SK-N-SH treated with all-trans-retinoic acid at 6 μM for 48 hours (cell line): Measurements from ENCODE around the gene EPHX1.

Experiments used
- ATAC-seq: fragments of 200-7000 bp; cut with Tn5 transposase; 3 replicates; pipeline ENCODE4 v1.9.1; 2020; ENCODE audit warnings: mild to moderate bottlenecking, moderate library complexity
- ARNTL ChIP-seq: fragments of 450-650 bp; formaldehyde crosslinking; IDR thresholded peaks from 2 replicates; pipeline ENCODE4 v1.5.0; 2020; ENCODE audit warnings: low read depth, mild to moderate bottlenecking, moderate library complexity, borderline replicate concordance
- BACH2 ChIP-seq: fragments of 250-450 bp; sonication (Bioruptor Pico); IDR thresholded peaks from 2 replicates; pipeline ENCODE4 v1.9.0; 2021; ENCODE audit warnings: mild to moderate bottlenecking, borderline replicate concordance
- CSDC2 ChIP-seq: fragments of 250-450 bp; sonication (Bioruptor Pico); IDR thresholded peaks from 2 replicates; pipeline ENCODE4 v1.5.0; 2020; ENCODE audit warnings: mild to moderate bottlenecking, moderate library complexity
- ESRRG ChIP-seq: fragments of 250-450 bp; sonication (Bioruptor Pico); IDR thresholded peaks from 2 replicates; pipeline ENCODE4 v1.6.1; 2021; ENCODE audit warnings: mild to moderate bottlenecking
- GLIS3 ChIP-seq: fragments of 250-450 bp; sonication (Bioruptor Pico); IDR thresholded peaks from 2 replicates; pipeline ENCODE4 v1.5.0; 2020; ENCODE audit warnings: mild to moderate bottlenecking, moderate library complexity
- ISL1 ChIP-seq: fragments of 250-450 bp; sonication (Bioruptor Pico); IDR thresholded peaks from 2 replicates; pipeline ENCODE4 v2.1.2; 2022; ENCODE audit warnings: mild to moderate bottlenecking, moderate library complexity
- PPARA ChIP-seq: fragments of 250-450 bp; sonication (Bioruptor Pico); IDR thresholded peaks from 2 replicates; pipeline ENCODE4 v1.5.0; 2020; ENCODE audit warnings: mild to moderate bottlenecking, borderline replicate concordance
- RARB ChIP-seq: fragments of 250-450 bp; sonication (Bioruptor Pico); IDR thresholded peaks from 2 replicates; pipeline ENCODE4 v1.8.0; 2021; ENCODE audit warnings: mild to moderate bottlenecking, moderate library complexity
- SNAI2 ChIP-seq: fragments of 250-450 bp; sonication (Bioruptor Pico); IDR thresholded peaks from 2 replicates; pipeline ENCODE4 v1.5.0; 2020; ENCODE audit warnings: mild to moderate bottlenecking, moderate library complexity
- TCF4 ChIP-seq: fragments of 250-450 bp; sonication (Bioruptor Pico); IDR thresholded peaks from 2 replicates; pipeline ENCODE4 v1.8.0; 2021; ENCODE audit warnings: mild to moderate bottlenecking, moderate library complexity, borderline replicate concordance
- ZC3H10 ChIP-seq: fragments of 250-450 bp; sonication (Bioruptor Pico); IDR thresholded peaks from 2 replicates; pipeline ENCODE4 v1.5.1; 2021; ENCODE audit warnings: mild to moderate bottlenecking, moderate library complexity
- ZFP3 ChIP-seq: fragments of 250-450 bp; sonication (Bioruptor Pico); IDR thresholded peaks from 2 replicates; pipeline ENCODE4 v1.5.0; 2020; ENCODE audit warnings: mild to moderate bottlenecking, moderate library complexity
- ZFP30 ChIP-seq: fragments of 450-650 bp; formaldehyde crosslinking; IDR thresholded peaks from 2 replicates; pipeline ENCODE4 v1.5.0; 2022; ENCODE audit warnings: mild to moderate bottlenecking, moderate library complexity
- ZNF70 ChIP-seq: fragments of 450-650 bp; formaldehyde crosslinking; IDR thresholded peaks from 2 replicates; pipeline ENCODE4 v1.5.0; 2020; ENCODE audit warnings: mild to moderate bottlenecking, moderate library complexity
- TF ChIP-seq, protein P1 (sequence below): fragments of 250-450 bp; sonication (Bioruptor Pico); IDR thresholded peaks from 2 replicates; pipeline ENCODE4 v1.5.0; 2020; ENCODE audit warnings: mild to moderate bottlenecking, moderate library complexity
- TF ChIP-seq, protein P2 (sequence below): fragments of 250-450 bp; sonication (Bioruptor Pico); IDR thresholded peaks from 2 replicates; pipeline ENCODE4 v1.8.0; 2021; ENCODE audit warnings: low read depth, mild to moderate bottlenecking, moderate library complexity, borderline replicate concordance
- TF ChIP-seq, protein P3 (sequence below): fragments of 250-450 bp; sonication (Bioruptor Pico); IDR thresholded peaks from 2 replicates; pipeline ENCODE4 v1.5.1; 2020; ENCODE audit warnings: low read depth, mild to moderate bottlenecking, moderate library complexity
- TF ChIP-seq, protein P4 (sequence below): fragments of 250-450 bp; sonication (Bioruptor Pico); IDR thresholded peaks from 2 replicates; pipeline ENCODE4 v1.8.0; 2020; ENCODE audit warnings: mild to moderate bottlenecking, moderate library complexity, borderline replicate concordance
- TF ChIP-seq, protein P5 (sequence below): fragments of 250-450 bp; sonication (Bioruptor Pico); IDR thresholded peaks from 2 replicates; pipeline ENCODE4 v1.5.1; 2021; ENCODE audit warnings: mild to moderate bottlenecking, moderate library complexity

EPHX1 gene

DNA sequence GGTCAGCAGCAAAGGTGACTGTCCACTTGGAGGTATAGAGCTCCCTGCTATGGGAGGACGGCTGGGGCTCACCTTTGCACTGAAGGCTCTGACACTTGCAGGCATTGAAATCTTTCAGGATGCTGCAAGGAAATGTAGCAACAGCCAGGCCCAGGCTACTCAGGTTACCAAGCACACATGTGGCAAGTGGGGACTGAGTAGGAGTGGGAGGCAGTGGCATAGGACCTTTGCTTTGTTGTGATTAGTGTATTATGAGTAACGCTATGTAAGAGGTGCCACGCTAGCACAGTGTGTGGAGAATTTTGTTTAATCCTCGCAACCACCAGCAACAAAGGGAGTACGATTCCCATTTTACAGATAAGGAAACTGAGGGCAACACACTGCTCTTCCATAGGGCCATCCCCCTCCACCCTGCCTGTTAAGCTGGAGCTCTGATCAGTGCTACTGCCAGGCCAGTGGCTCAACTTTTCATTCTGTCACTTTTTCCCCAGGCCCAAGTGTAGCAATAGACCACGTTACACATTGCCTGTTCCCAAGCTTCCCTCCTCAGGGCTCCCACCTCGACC is 51.0 kb downstream of the EPHX1 start:
- TF ChIP-seq, protein P1, sequence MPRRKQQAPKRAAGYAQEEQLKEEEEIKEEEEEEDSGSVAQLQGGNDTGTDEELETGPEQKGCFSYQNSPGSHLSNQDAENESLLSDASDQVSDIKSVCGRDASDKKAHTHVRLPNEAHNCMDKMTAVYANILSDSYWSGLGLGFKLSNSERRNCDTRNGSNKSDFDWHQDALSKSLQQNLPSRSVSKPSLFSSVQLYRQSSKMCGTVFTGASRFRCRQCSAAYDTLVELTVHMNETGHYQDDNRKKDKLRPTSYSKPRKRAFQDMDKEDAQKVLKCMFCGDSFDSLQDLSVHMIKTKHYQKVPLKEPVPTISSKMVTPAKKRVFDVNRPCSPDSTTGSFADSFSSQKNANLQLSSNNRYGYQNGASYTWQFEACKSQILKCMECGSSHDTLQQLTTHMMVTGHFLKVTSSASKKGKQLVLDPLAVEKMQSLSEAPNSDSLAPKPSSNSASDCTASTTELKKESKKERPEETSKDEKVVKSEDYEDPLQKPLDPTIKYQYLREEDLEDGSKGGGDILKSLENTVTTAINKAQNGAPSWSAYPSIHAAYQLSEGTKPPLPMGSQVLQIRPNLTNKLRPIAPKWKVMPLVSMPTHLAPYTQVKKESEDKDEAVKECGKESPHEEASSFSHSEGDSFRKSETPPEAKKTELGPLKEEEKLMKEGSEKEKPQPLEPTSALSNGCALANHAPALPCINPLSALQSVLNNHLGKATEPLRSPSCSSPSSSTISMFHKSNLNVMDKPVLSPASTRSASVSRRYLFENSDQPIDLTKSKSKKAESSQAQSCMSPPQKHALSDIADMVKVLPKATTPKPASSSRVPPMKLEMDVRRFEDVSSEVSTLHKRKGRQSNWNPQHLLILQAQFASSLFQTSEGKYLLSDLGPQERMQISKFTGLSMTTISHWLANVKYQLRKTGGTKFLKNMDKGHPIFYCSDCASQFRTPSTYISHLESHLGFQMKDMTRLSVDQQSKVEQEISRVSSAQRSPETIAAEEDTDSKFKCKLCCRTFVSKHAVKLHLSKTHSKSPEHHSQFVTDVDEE (CRISPR knock-in tag): no peak
- TF ChIP-seq ZC3H10 (CRISPR knock-in tag) (no peak), ZFP30 (CRISPR knock-in tag) (no peak), PPARA (CRISPR knock-in tag) (no peak), SNAI2 (no peak), GLIS3 (no peak), ISL1 (CRISPR knock-in tag) (no peak), ARNTL (no peak)
- TF ChIP-seq, protein P2, sequence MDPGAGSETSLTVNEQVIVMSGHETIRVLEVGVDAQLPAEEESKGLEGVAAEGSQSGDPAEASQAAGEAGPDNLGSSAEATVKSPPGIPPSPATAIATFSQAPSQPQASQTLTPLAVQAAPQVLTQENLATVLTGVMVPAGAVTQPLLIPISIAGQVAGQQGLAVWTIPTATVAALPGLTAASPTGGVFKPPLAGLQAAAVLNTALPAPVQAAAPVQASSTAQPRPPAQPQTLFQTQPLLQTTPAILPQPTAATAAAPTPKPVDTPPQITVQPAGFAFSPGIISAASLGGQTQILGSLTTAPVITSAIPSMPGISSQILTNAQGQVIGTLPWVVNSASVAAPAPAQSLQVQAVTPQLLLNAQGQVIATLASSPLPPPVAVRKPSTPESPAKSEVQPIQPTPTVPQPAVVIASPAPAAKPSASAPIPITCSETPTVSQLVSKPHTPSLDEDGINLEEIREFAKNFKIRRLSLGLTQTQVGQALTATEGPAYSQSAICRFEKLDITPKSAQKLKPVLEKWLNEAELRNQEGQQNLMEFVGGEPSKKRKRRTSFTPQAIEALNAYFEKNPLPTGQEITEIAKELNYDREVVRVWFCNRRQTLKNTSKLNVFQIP: no peak
- TF ChIP-seq, protein P3, sequence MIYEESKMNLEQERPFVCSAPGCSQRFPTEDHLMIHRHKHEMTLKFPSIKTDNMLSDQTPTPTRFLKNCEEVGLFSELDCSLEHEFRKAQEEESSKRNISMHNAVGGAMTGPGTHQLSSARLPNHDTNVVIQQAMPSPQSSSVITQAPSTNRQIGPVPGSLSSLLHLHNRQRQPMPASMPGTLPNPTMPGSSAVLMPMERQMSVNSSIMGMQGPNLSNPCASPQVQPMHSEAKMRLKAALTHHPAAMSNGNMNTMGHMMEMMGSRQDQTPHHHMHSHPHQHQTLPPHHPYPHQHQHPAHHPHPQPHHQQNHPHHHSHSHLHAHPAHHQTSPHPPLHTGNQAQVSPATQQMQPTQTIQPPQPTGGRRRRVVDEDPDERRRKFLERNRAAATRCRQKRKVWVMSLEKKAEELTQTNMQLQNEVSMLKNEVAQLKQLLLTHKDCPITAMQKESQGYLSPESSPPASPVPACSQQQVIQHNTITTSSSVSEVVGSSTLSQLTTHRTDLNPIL (CRISPR knock-in tag): no peak
- ATAC-seq: no peak

DNA sequence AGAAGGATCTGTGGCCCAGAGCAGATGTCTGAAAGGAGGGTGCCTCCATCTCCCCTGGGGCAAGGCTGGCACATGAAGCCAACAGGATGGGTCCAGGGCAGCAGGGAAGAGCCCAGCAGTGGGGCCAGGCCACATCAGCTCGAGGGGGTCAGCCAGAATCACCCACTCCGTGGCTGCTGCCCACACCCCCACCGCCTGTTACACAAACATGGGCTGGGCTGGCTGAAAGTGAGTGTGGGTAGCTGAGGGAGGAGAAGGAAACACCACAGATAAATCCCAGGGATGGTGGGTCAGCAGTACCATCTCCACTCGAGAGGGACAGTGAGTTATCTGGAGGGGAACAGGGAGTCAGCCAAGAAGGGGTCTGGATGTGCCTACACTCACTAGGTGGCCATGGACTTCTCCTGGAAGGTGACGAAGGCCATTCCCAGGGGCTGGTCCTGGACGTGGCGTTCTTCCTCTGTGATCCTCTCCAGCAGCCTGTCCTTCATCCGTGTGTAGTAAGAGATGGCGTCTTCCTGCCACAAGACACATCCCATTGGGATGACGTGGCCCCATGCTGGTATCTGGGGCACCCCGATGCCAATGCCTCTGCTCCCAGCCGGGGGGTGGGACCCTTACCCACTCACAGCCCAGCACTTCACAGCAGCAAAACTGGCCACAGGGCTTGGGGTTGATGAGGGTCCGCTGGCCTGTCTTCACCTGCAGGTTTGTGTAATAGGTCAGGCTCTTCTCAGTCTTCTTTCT is 52.1 kb downstream of the EPHX1 start:
- TF ChIP-seq ZNF70 (CRISPR knock-in tag) (no peak), ARNTL (no peak), ZC3H10 (CRISPR knock-in tag) (no peak), RARB (CRISPR knock-in tag) (no peak), ISL1 (CRISPR knock-in tag) (no peak)
- ATAC-seq: no peak

DNA sequence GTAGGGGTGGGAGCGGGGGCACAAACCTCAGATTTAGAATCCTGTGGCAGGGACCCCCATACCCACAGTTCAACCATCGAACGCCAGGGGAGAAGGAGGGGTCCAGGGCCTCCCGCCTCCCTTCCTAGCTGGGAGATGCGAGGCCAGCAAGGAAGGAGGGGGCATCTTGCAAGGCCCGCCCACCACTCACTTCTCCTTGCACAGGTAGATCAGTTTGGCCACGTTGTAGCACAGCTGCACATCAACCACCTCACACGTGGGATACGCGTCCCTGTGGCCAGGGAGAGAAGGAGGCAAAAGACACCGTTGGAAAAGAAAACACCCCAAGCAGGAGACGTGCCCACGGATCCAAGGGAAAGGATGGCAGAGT is 52.6 kb downstream of the EPHX1 start:
- no peak for ATAC-seq
- TF ChIP-seq, protein P4, sequence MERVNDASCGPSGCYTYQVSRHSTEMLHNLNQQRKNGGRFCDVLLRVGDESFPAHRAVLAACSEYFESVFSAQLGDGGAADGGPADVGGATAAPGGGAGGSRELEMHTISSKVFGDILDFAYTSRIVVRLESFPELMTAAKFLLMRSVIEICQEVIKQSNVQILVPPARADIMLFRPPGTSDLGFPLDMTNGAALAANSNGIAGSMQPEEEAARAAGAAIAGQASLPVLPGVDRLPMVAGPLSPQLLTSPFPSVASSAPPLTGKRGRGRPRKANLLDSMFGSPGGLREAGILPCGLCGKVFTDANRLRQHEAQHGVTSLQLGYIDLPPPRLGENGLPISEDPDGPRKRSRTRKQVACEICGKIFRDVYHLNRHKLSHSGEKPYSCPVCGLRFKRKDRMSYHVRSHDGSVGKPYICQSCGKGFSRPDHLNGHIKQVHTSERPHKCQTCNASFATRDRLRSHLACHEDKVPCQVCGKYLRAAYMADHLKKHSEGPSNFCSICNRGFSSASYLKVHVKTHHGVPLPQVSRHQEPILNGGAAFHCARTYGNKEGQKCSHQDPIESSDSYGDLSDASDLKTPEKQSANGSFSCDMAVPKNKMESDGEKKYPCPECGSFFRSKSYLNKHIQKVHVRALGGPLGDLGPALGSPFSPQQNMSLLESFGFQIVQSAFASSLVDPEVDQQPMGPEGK (CRISPR knock-in tag): no peak
- TF ChIP-seq ZNF70 (CRISPR knock-in tag) (no peak), ARNTL (no peak), PPARA (CRISPR knock-in tag) (no peak), TCF4 (CRISPR knock-in tag) (no peak), BACH2 (CRISPR knock-in tag) (no peak), ISL1 (CRISPR knock-in tag) (no peak), SNAI2 (no peak), ZFP30 (CRISPR knock-in tag) (no peak), ZFP3 (CRISPR knock-in tag) (no peak), GLIS3 (no peak), ESRRG (CRISPR knock-in tag) (no peak), CSDC2 (CRISPR knock-in tag) (no peak), ZC3H10 (CRISPR knock-in tag) (no peak)
- TF ChIP-seq, protein P2: no peak
- TF ChIP-seq, protein P3 (CRISPR knock-in tag): no peak
- TF ChIP-seq, protein P1 (CRISPR knock-in tag): no peak
- TF ChIP-seq, protein P5, sequence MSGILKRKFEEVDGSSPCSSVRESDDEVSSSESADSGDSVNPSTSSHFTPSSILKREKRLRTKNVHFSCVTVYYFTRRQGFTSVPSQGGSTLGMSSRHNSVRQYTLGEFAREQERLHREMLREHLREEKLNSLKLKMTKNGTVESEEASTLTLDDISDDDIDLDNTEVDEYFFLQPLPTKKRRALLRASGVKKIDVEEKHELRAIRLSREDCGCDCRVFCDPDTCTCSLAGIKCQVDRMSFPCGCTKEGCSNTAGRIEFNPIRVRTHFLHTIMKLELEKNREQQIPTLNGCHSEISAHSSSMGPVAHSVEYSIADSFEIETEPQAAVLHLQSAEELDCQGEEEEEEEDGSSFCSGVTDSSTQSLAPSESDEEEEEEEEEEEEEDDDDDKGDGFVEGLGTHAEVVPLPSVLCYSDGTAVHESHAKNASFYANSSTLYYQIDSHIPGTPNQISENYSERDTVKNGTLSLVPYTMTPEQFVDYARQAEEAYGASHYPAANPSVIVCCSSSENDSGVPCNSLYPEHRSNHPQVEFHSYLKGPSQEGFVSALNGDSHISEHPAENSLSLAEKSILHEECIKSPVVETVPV: no peak
- TF ChIP-seq, all 23 proteins: peak for 0
